ENCODE measurements around the gene PALD1.

PALD1 gene

GRCh38 chr10:70559861-70560260 lies 81.3 kb downstream of the PALD1 start:
- Histone ChIP-seq H3K27me3 (ENCODE audit: insufficient read depth, poor library complexity, severe bottlenecking) (no peaks in the 10 kb centered on the region), H3K4me3 (replicated peaks; ENCODE audit: insufficient read depth, low read length) (no peak overlapping the region), H3K27ac (replicated peaks) (no peak overlapping the region)
- no peak for DNase-seq (ENCODE audit: low read depth in 1 of 2, low spot score in 1 of 2)
- TF ChIP-seq REST (IDR thresholded peaks at IDR 0.05; ENCODE audit: insufficient replicate concordance, low read depth) (no peak), GABPA (IDR thresholded peaks at IDR 0.05; ENCODE audit: low read depth) (no peak), SPI1 (IDR thresholded peaks at IDR 0.05; ENCODE audit: borderline replicate concordance, low read depth) (no peak), POLR2AphosphoS5 (IDR thresholded peaks at IDR 0.05; ENCODE audit: low read depth) (no peak), CTCF (IDR thresholded peaks at IDR 0.05; ENCODE audit: insufficient read depth, low read length) (no peak)

DNA sequence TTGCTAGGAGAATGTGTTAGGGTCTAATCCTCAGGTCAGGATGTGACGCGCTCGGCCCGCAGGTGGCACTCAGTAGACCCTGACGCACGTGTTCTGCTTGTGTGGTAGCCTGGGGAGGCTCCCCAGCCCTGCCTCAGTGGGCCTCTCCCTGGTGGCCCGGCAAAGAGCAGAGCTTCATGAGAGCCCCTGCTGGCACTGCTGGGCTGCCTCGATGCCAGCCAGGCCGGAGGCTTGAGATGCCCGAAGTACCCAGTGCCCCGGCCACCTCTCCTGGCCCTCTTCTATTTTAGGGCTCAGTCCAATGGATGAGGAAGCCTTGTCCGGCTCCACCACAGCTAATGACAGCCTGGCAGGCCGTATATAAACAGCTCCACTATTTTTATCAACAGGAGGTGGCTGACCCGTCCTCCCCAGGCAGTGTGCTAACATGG lies 82.0 kb downstream of the PALD1 start:
- no peaks in the 10 kb centered on the region for H3K27me3 ChIP-seq (ENCODE audit: insufficient read depth, poor library complexity, severe bottlenecking)
- no peak for DNase-seq (ENCODE audit: low read depth in 1 of 2, low spot score in 1 of 2)
- no peak overlapping the region for H3K4me3 ChIP-seq (replicated peaks; ENCODE audit: insufficient read depth, low read length)
- H3K27ac ChIP-seq (replicated peaks) = no peak overlapping the region
- TF ChIP-seq GABPA (IDR thresholded peaks at IDR 0.05; ENCODE audit: low read depth) = no peak
- no peak for TF ChIP-seq POLR2AphosphoS5 (IDR thresholded peaks at IDR 0.05; ENCODE audit: low read depth)
- no peak for TF ChIP-seq SPI1 (IDR thresholded peaks at IDR 0.05; ENCODE audit: borderline replicate concordance, low read depth)
- no peak for TF ChIP-seq CTCF (IDR thresholded peaks at IDR 0.05; ENCODE audit: insufficient read depth, low read length)
- TF ChIP-seq REST (IDR thresholded peaks at IDR 0.05; ENCODE audit: insufficient replicate concordance, low read depth) = no peak

DNA sequence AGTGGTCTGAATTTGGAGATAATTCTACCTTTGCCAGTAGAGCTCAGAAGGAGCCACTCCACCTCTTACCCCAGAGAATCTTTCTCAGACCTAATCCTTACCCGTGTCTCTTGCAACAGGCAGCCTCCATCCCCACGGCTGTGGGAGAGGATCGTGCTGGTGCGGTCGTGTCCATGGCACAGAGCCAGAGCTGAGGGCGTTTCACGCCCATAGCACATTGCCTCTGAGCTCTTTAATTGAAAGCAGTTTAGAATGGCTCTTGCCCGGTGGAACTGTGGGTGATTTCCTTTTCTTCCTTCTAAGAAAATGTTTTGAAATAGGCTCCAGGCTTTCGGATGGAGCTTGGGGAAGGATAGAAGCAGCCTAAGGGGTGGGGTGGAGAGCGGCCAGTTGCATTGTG lies 82.5 kb downstream of the PALD1 start:
- no peak overlapping the region for H3K27ac ChIP-seq (replicated peaks)
- peak; percentile 43 for TF ChIP-seq POLR2AphosphoS5 (IDR thresholded peaks at IDR 0.05; ENCODE audit: low read depth)
- TF ChIP-seq GABPA (IDR thresholded peaks at IDR 0.05; ENCODE audit: low read depth) = no peak
- no peak for TF ChIP-seq SPI1 (IDR thresholded peaks at IDR 0.05; ENCODE audit: borderline replicate concordance, low read depth)
- no peaks in the 10 kb centered on the region for H3K27me3 ChIP-seq (ENCODE audit: insufficient read depth, poor library complexity, severe bottlenecking)
- H3K4me3 ChIP-seq (replicated peaks; ENCODE audit: insufficient read depth, low read length) = no peak overlapping the region
- DNase-seq (ENCODE audit: low read depth in 1 of 2, low spot score in 1 of 2) = peak in 1 of 2 experiments; percentile 68

DNA sequence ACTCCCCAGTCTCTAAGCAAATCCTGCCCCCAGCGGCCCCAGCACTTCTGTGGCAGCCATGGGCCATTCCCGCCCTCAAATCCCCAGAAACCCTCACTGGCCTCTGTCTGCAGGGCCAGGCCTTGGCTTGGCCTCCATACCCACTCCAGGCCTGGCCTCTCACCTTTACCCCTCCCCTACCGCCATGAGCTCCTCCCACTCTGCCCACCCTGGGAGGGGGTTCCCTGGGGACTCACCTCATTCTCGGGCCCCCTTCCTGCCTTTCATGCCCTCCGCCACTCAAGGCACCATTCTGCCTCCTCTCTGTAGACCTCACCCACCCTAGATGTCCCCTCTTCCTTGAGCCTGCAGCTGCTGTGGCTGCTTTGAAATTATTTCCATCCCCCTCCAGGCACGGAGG lies 83.0 kb downstream of the PALD1 start:
- TF ChIP-seq GABPA (IDR thresholded peaks at IDR 0.05; ENCODE audit: low read depth) (no peak), REST (IDR thresholded peaks at IDR 0.05; ENCODE audit: insufficient replicate concordance, low read depth) (no peak), POLR2AphosphoS5 (IDR thresholded peaks at IDR 0.05; ENCODE audit: low read depth) (no peak; the same call in 1 of the 2 replicates)
- no peak for DNase-seq (ENCODE audit: low read depth in 1 of 2, low spot score in 1 of 2)
- H3K4me3 ChIP-seq (replicated peaks; ENCODE audit: insufficient read depth, low read length) = no peak overlapping the region
- no peaks in the 10 kb centered on the region for H3K27me3 ChIP-seq (ENCODE audit: insufficient read depth, poor library complexity, severe bottlenecking)
- H3K27ac ChIP-seq (replicated peaks) = no peak overlapping the region

Measured in HL-60 (cell line).